Vagina (tissue), 2 donors: Measurements from ENCODE around the gene HTR3A. TPM values are rescaled to one million over a fixed set of nuclear protein-coding genes. Genes with fewer than 3 reads are reported as not detected.

ENCODE experiments used
- DNase-seq, 2 donors: peaks; one replicate each; pipeline ENCODE4 v3.0.0-alpha.2; 2017; ENCODE audit errors: extremely low spot score in 2 of 2
- H3K27ac ChIP-seq: fragments of 200-600 bp; sonication (generic); one replicate; pipeline ENCODE4 v1.5.1; 2019
- H3K27me3 ChIP-seq: fragments of 200-600 bp; sonication (generic); one replicate; pipeline ENCODE4 v1.5.1; 2019
- H3K36me3 ChIP-seq, 2 donors: fragments of 200-600 bp; sonication (generic); one replicate each; pipeline ENCODE4 v1.5.1; 2017 to 2019
- H3K4me1 ChIP-seq: fragments of 200-600 bp; sonication (generic); one replicate; pipeline ENCODE4 v1.5.1; 2019
- H3K4me3 ChIP-seq, 2 donors: fragments of 200-600 bp; sonication (generic); 1 replicate in 1 of 2; 2 replicates in 1 of 2; pipeline ENCODE4 v1.5.1; 2016 to 2019
- H3K9me3 ChIP-seq: fragments of 200-600 bp; sonication (generic); one replicate; pipeline ENCODE4 v1.5.1; 2019
- CTCF ChIP-seq, 3 experiments: fragments of 450-650 bp in 2 of 3; fragments of 200-600 bp in 1 of 3; sonication (generic) in 1 of 3; IDR thresholded peaks; one replicate each; pipeline ENCODE4 v1.5.1; 2017 to 2019; ENCODE audit warnings: antibody characterized with exemption in 3 of 3, mild to moderate bottlenecking in 2 of 3, moderate library complexity in 2 of 3
- POLR2A ChIP-seq, 2 donors: fragments of 450-650 bp; IDR thresholded peaks; one replicate each; pipeline ENCODE4 v1.6.1; 2017; ENCODE audit warnings: antibody characterized with exemption in 2 of 2, mild to moderate bottlenecking in 2 of 2, moderate library complexity in 2 of 2
- POLR2AphosphoS5 ChIP-seq, 2 donors: sonication (generic); formaldehyde crosslinking; IDR thresholded peaks; one replicate each; pipeline ENCODE4 v1.9.0; 2017; ENCODE audit warnings: antibody characterized with exemption in 2 of 2, mild to moderate bottlenecking in 2 of 2, low read depth in 1 of 2; ENCODE audit not compliant: insufficient read depth in 1 of 2
- intact Hi-C: fragments of 100-400 bp; cut with DNase I; formaldehyde crosslinking; loops from one replicate; pipeline ENCODE4 v1.15.1; 2023
- total RNA-seq: library from RNA; depleted of rRNA; stranded (reverse); fragments of >200 nt; gene quantifications from one replicate; pipeline ENCODE4 v1.2.3, GENCODE V29; 2016

HTR3A gene
- total RNA-seq, 1 donor from 2014 or later = not detected

DNA sequence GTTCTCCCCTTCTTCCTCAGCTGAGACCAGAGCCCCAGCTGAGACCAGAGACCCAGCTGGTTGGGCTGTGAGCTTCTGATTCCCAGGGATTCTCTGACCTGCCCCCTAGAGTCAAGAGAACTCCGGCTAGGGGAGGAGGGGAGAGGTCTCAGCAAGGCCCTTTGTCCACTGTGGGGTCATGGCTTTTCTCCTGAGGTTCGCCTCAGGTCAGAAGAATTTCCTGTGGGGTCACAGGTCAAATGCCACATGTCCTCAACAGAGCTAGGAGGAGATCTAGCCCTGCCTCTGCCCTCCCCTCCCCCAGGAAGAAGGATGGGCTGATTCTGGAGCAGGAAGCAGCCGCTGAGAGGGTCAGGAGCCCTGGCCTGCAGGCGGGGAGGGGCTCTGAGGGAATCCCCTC lies 23.7 kb downstream of the HTR3A start:
- intact Hi-C loops = no loop called here
- H3K4me3 ChIP-seq = no peak overlapping the region

DNA sequence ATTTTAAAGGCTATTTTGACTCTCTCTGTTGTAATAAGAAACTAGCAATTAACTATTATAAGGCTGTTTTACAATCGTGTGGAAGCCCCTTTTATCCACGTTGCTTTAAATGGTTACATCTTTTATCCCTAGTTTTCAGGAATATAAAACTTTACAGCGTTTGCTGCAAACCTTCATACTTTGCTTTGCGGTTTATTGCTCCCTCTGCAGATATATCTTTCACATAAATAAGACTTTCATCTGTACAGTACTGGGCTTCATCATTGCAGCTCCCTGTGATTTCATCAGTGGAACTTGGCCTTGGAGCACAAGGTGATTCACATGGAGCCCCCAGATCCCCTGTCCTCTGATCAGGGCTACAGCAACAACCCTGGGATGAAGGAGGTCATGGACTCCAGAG lies 25.6 kb downstream of the HTR3A start:
- H3K27me3 ChIP-seq = no peaks in the 10 kb centered on the region
- intact Hi-C loops = no loop called here
- no peak overlapping the region for H3K27ac ChIP-seq
- TF ChIP-seq POLR2A (IDR thresholded peaks at IDR 0.05) (no peak), CTCF (IDR thresholded peaks at IDR 0.05) (no peak), POLR2AphosphoS5 (IDR thresholded peaks at IDR 0.05; ENCODE audit: insufficient read depth in 1 of 2, low read depth in 1 of 2) (no peak)
- no peaks in the 10 kb centered on the region for H3K36me3 ChIP-seq
- DNase-seq = no peak
- no peak overlapping the region for H3K4me3 ChIP-seq
- H3K9me3 ChIP-seq = no peaks in the 10 kb centered on the region
- H3K4me1 ChIP-seq = no peaks in the 10 kb centered on the region

More for the DNA sequence above, 23.7 kb downstream of the HTR3A start:
- H3K9me3 ChIP-seq = no peaks in the 10 kb centered on the region
- no peaks in the 10 kb centered on the region for H3K4me1 ChIP-seq
- H3K36me3 ChIP-seq = no peaks in the 10 kb centered on the region
- no peak for DNase-seq
- TF ChIP-seq POLR2A (IDR thresholded peaks at IDR 0.05) = no peak
- no peak for TF ChIP-seq POLR2AphosphoS5 (IDR thresholded peaks at IDR 0.05; ENCODE audit: insufficient read depth in 1 of 2, low read depth in 1 of 2)
- TF ChIP-seq CTCF (IDR thresholded peaks at IDR 0.05) = no peak
- no peak overlapping the region for H3K27ac ChIP-seq
- H3K27me3 ChIP-seq = no peaks in the 10 kb centered on the region

DNA sequence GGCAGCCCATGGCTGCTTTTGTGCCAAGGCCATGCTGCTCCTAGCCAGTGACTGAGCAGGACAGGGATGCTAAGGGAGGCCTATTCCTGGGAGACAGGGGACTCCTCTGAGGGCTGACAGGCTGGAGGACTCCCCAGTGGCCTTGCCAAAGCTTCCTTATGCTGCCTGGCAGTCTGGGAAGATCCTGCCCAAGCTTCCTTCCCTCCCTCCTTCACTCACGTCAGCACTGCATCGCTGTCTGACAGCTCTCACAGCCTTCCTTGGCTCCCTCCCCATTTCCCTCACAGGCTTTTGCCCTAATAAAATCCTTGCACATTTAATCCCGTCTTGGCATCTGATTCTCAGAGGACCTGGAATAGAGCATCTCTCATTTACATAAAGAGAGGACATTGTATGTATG lies 26.5 kb downstream of the HTR3A start:
- no peaks in the 10 kb centered on the region for H3K36me3 ChIP-seq
- TF ChIP-seq POLR2A (IDR thresholded peaks at IDR 0.05) = no peak
- TF ChIP-seq POLR2AphosphoS5 (IDR thresholded peaks at IDR 0.05; ENCODE audit: insufficient read depth in 1 of 2, low read depth in 1 of 2) = no peak
- no peak for TF ChIP-seq CTCF (IDR thresholded peaks at IDR 0.05)
- H3K4me3 ChIP-seq = no peak overlapping the region
- H3K9me3 ChIP-seq = no peaks in the 10 kb centered on the region
- DNase-seq = no peak
- intact Hi-C loops = no loop called here
- H3K4me1 ChIP-seq = no peaks in the 10 kb centered on the region
- H3K27me3 ChIP-seq = no peaks in the 10 kb centered on the region
- H3K27ac ChIP-seq = no peak overlapping the region

- Histone ChIP-seq H3K36me3 (no peaks in the 10 kb centered on the region), H3K4me1 (no peaks in the 10 kb centered on the region), H3K27me3 (no peaks in the 10 kb centered on the region), H3K27ac (no peak overlapping the region), H3K4me3 (no peak overlapping the region), H3K9me3 (no peaks in the 10 kb centered on the region)
- no peak for TF ChIP-seq POLR2A (IDR thresholded peaks at IDR 0.05)
- no peak for TF ChIP-seq POLR2AphosphoS5 (IDR thresholded peaks at IDR 0.05; ENCODE audit: insufficient read depth in 1 of 2, low read depth in 1 of 2)
- no peak for TF ChIP-seq CTCF (IDR thresholded peaks at IDR 0.05)
- intact Hi-C loops = no loop called here
- DNase-seq = no peak
Measured at GRCh38 chr11:114008331-114008730, 33.4 kb downstream of the HTR3A start.

DNA sequence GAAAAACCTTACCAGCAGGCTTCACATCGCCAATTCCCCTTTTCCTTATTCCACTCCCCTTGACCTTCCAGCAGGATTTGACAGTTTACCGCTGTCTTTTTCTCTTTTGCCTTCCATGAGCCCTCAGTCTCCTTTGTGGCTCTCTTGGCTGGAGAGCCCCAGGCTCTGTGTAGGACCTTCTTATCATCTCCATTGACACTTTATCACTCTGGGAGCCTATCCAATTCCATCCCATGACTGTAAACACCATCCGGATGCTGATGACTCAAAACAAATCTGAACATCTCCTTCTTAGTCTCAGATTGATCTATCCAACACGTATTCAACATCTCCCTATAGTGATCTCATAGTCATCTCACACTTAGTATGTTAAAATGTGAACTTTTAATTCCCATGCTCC lies 36.0 kb downstream of the HTR3A start:
- Histone ChIP-seq H3K36me3 (no peaks in the 10 kb centered on the region), H3K4me3 (no peak overlapping the region), H3K27ac (no peak overlapping the region), H3K27me3 (no peaks in the 10 kb centered on the region), H3K9me3 (no peaks in the 10 kb centered on the region), H3K4me1 (no peaks in the 10 kb centered on the region)
- intact Hi-C loops = no loop called here
- DNase-seq = no peak
- no peak for TF ChIP-seq CTCF (IDR thresholded peaks at IDR 0.05)
- no peak for TF ChIP-seq POLR2A (IDR thresholded peaks at IDR 0.05)
- no peak for TF ChIP-seq POLR2AphosphoS5 (IDR thresholded peaks at IDR 0.05; ENCODE audit: insufficient read depth in 1 of 2, low read depth in 1 of 2)
